Panc1 (cell line): ENCODE results near the gene HASPIN. TPM values are rescaled to one million over a fixed set of nuclear protein-coding genes. Genes with fewer than 3 reads are reported as not detected.

Experiments used
- ATAC-seq: fragments of 200-7000 bp; cut with Tn5 transposase; 2 replicates; pipeline ENCODE4 v1.9.1; 2020; ENCODE audit warnings: mild to moderate bottlenecking, moderate library complexity
- BruUV-seq: library from RNA; stranded (reverse); fragments of 400-500 nt; replicated peaks from 2 replicates; lab custom pipeline; 2021; lab: Mats Ljungman, UMichigan
- CTCF ChIA-PET: fragments of 300-600 bp; sonication (Branson Sonifier 250); formaldehyde crosslinking; loops from one replicate; lab custom pipeline; 2022; ENCODE audit warnings: antibody characterized with exemption; lab: Charles Lee
- POLR2A ChIA-PET: fragments of 300-600 bp; sonication (Branson Sonifier 250); formaldehyde crosslinking; loops from one replicate; lab custom pipeline; 2022; ENCODE audit warnings: antibody characterized with exemption; lab: Charles Lee
- DNase-seq: peaks from one replicate; pipeline ENCODE4 v3.0.0-alpha.2; 2010; ENCODE audit warnings: low read depth, low spot score
- H3K27ac ChIP-seq: 2 replicates; pipeline ENCODE4 v1.5.1; 2011; ENCODE audit warnings: mild to moderate bottlenecking, low read length, inconsistent platforms
- H3K27me3 ChIP-seq: fragments of 200-500 bp; sonication (Bioruptor generic); 2 replicates; pipeline ENCODE4 v1.6.0; 2014; ENCODE audit warnings: low read length, inconsistent platforms; ENCODE audit not compliant: control insufficient read depth, insufficient read depth
- H3K36me3 ChIP-seq: fragments of 200-500 bp; sonication (Bioruptor generic); 2 replicates; pipeline ENCODE4 v1.5.1; 2014; ENCODE audit warnings: inconsistent platforms, mild to moderate bottlenecking, low read length, moderate library complexity; ENCODE audit not compliant: control insufficient read depth, insufficient read depth
- H3K4me1 ChIP-seq: 2 replicates; pipeline ENCODE4 v1.5.1; 2011; ENCODE audit warnings: inconsistent platforms, mild to moderate bottlenecking, low read length, moderate library complexity; ENCODE audit not compliant: control insufficient read depth, insufficient read depth
- H3K4me3 ChIP-seq, 2 experiments: 2 replicates each; pipeline ENCODE4 v1.5.1; 2011 to 2012; ENCODE audit warnings: low read depth in 2 of 2, low read length in 2 of 2, mild to moderate bottlenecking in 2 of 2, inconsistent platforms in 1 of 2, moderate library complexity in 1 of 2
- H3K9me3 ChIP-seq: fragments of 200-500 bp; sonication (Bioruptor generic); 2 replicates; pipeline ENCODE4 v1.5.1; 2014; ENCODE audit warnings: low read depth, mild to moderate bottlenecking, inconsistent platforms, low read length, moderate library complexity; ENCODE audit not compliant: control insufficient read depth, insufficient read depth
- POLR2AphosphoS5 ChIP-seq: IDR thresholded peaks from 2 replicates; pipeline ENCODE4 v1.6.1; 2012; ENCODE audit warnings: mild to moderate bottlenecking, low read depth, low read length, moderate library complexity
- REST ChIP-seq, 2 experiments: IDR thresholded peaks; 2 replicates each; pipeline ENCODE4 v1.6.1; 2011 to 2012; ENCODE audit warnings: low read depth in 2 of 2, control low read depth in 1 of 2, low read length in 1 of 2, mild to moderate bottlenecking in 1 of 2, moderate library complexity in 1 of 2; ENCODE audit not compliant: insufficient read depth in 1 of 2
- SIN3A ChIP-seq: IDR thresholded peaks from 2 replicates; pipeline ENCODE4 v1.6.1; 2012; ENCODE audit warnings: low read depth, mild to moderate bottlenecking, low read length, moderate library complexity, borderline replicate concordance; ENCODE audit not compliant: insufficient read depth
- TCF7L2 ChIP-seq: IDR thresholded peaks from 2 replicates; pipeline ENCODE4 v1.6.1; 2011; ENCODE audit warnings: mild to moderate bottlenecking, low read depth, low read length, inconsistent platforms
- in situ Hi-C: cut with HindIII; loops from 2 replicates; pipeline ENCODE4 v1.10.0; 2016; ENCODE audit warnings: low sequenced_read_pairs, low pct_unique_long_range_greater_than_20kb
- intact Hi-C: fragments of 100-400 bp; cut with micrococcal nuclease; formaldehyde crosslinking; loops from one replicate; pipeline ENCODE4 v1.10.0; 2022; ENCODE audit not compliant: unreplicated experiment
- total RNA-seq: library from RNA; stranded (reverse); gene quantifications from one replicate; pipeline ENCODE4 v1.2.1, GENCODE V29; 2021; ENCODE audit not compliant: unreplicated experiment
- TF ChIP-seq, protein P1 (sequence below): fragments of 450-650 bp; IDR thresholded peaks from 2 replicates; pipeline ENCODE4 v1.5.1; 2017; ENCODE audit warnings: mild to moderate bottlenecking

HASPIN gene
- total RNA-seq, 1 experiment from 2014 or later = 10.6 TPM

- in situ Hi-C loops = no loop called here
- no peak for ATAC-seq
- no TSS peak for BruUV-seq
- DNase-seq = no peak
- Histone ChIP-seq H3K36me3 (peaks cover 11% of the 10 kb centered on the region), H3K27ac (peak overlapping the region; percentile 90), H3K27me3 (no peaks in the 10 kb centered on the region), H3K4me3 (peak overlapping the region; percentile 90 to 96), H3K4me1 (peaks cover 13% of the 10 kb centered on the region), H3K9me3 (no peaks in the 10 kb centered on the region)
- TF ChIP-seq POLR2AphosphoS5 = no peak
- no peak for TF ChIP-seq TCF7L2
- TF ChIP-seq, protein P1, sequence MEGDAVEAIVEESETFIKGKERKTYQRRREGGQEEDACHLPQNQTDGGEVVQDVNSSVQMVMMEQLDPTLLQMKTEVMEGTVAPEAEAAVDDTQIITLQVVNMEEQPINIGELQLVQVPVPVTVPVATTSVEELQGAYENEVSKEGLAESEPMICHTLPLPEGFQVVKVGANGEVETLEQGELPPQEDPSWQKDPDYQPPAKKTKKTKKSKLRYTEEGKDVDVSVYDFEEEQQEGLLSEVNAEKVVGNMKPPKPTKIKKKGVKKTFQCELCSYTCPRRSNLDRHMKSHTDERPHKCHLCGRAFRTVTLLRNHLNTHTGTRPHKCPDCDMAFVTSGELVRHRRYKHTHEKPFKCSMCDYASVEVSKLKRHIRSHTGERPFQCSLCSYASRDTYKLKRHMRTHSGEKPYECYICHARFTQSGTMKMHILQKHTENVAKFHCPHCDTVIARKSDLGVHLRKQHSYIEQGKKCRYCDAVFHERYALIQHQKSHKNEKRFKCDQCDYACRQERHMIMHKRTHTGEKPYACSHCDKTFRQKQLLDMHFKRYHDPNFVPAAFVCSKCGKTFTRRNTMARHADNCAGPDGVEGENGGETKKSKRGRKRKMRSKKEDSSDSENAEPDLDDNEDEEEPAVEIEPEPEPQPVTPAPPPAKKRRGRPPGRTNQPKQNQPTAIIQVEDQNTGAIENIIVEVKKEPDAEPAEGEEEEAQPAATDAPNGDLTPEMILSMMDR = no peak
- no peak for TF ChIP-seq REST (IDR thresholded peaks at IDR 0.05; ENCODE audit: insufficient read depth in 1 of 2, low read depth in 2 of 2, low read length in 1 of 2)
- TF ChIP-seq SIN3A = no peak
- ChIA-PET CTCF (interaction anchor here (1.6 kb wide), 1 partner anchor 11 kb away, joined by 6 read pairs; no protein-coding TSS in a partner anchor), POLR2A (no interaction called here)
- intact Hi-C loops = no loop called here
These were observed 987 bp upstream of the HASPIN start for GRCh38 chr17:3722716-3723115.

GRCh38 chr17:3723188-3723555 is 531 bp upstream of the HASPIN start:
- H3K9me3 ChIP-seq = no peaks in the 10 kb centered on the region
- H3K4me1 ChIP-seq = peaks cover 13% of the 10 kb centered on the region
- no peaks in the 10 kb centered on the region for H3K27me3 ChIP-seq
- no peak for ATAC-seq
- in situ Hi-C loops = no loop called here
- TSS peak; percentile 89 for BruUV-seq
- TF ChIP-seq SIN3A (no peak), REST (IDR thresholded peaks at IDR 0.05; ENCODE audit: insufficient read depth in 1 of 2, low read depth in 2 of 2, low read length in 1 of 2) (no peak), POLR2AphosphoS5 (no peak), TCF7L2 (no peak)
- TF ChIP-seq, protein P1 = no peak
- intact Hi-C loops = no loop called here
- H3K27ac ChIP-seq = peak overlapping the region; percentile 90
- no peak for DNase-seq
- CTCF ChIA-PET = interaction anchor here (1.2 to 1.6 kb wide), 2 partner anchors 11 to 15 kb away, joined by 6 read pairs; no protein-coding TSS in a partner anchor
- POLR2A ChIA-PET = no interaction called here
- peak overlapping the region; percentile 90 to 96 for H3K4me3 ChIP-seq
- peaks cover 11% of the 10 kb centered on the region for H3K36me3 ChIP-seq
